Uterus (tissue), 4 donors: ENCODE data around the gene DNAJB8. TPM values are rescaled to one million over a fixed set of nuclear protein-coding genes. Genes with fewer than 3 reads are reported as not detected.

Experiments
- DNase-seq, 2 donors: peaks; one replicate each; pipeline ENCODE4 v3.0.0-alpha.2; 2019 to 2020
- H3K27ac ChIP-seq, 2 donors: fragments of 200-600 bp; sonication (generic); 1 replicate in 1 of 2; 2 replicates in 1 of 2; pipeline ENCODE4 v1.5.1; 2016 to 2018
- H3K27me3 ChIP-seq, 2 donors: fragments of 200-600 bp; sonication (generic); one replicate each; pipeline ENCODE4 v1.5.1; 2018 to 2019; ENCODE audit warnings: control low read depth in 1 of 2
- H3K36me3 ChIP-seq, 2 donors: fragments of 200-600 bp; sonication (generic); one replicate each; pipeline ENCODE4 v1.5.1; 2019; ENCODE audit warnings: control low read depth in 1 of 2
- H3K4me1 ChIP-seq, 2 donors: fragments of 200-600 bp; sonication (generic); one replicate each; pipeline ENCODE4 v1.5.1; 2018 to 2019; ENCODE audit warnings: control low read depth in 1 of 2
- H3K4me3 ChIP-seq, 2 donors: fragments of 200-600 bp; sonication (generic); 1 replicate in 1 of 2; 2 replicates in 1 of 2; pipeline ENCODE4 v1.5.1; 2018 to 2019; ENCODE audit warnings: mild to moderate bottlenecking in 1 of 2
- H3K9me3 ChIP-seq, 2 donors: fragments of 200-600 bp; sonication (generic); one replicate each; pipeline ENCODE4 v1.5.1; 2019; ENCODE audit warnings: control low read depth in 1 of 2
- POLR2A ChIP-seq, 2 donors: fragments of 450-650 bp; IDR thresholded peaks; one replicate each; pipeline ENCODE4 v1.6.1; 2016; ENCODE audit warnings: antibody characterized with exemption in 2 of 2, mild to moderate bottlenecking in 1 of 2, moderate library complexity in 1 of 2
- intact Hi-C: fragments of 100-400 bp; cut with DNase I; formaldehyde crosslinking; loops from one replicate; pipeline ENCODE4 v1.15.1; 2023; ENCODE audit warnings: low total_unique reads
- total RNA-seq, 4 donors: library from RNA; depleted of rRNA in 3 of 4; stranded (reverse); fragments of >200 nt in 3 of 4; gene quantifications; one replicate each; pipeline versions ENCODE4 v1.1.0 to v1.2.4, GENCODE V29; 2014 to 2023
- TF ChIP-seq, protein P1 (sequence below), 4 experiments: fragments of 200-600 bp in 2 of 4; fragments of 450-650 bp in 2 of 4; sonication (generic) in 2 of 4; IDR thresholded peaks; one replicate each; pipeline ENCODE4 v1.5.1; 2016 to 2019; ENCODE audit warnings: antibody characterized with exemption in 4 of 4, mild to moderate bottlenecking in 2 of 4, moderate library complexity in 1 of 4
- donor health status: DM: yes; HTN: yes; CAD: no.

The DNAJB8 gene
- total RNA-seq, 4 donors from 2014 or later: not detected

DNA sequence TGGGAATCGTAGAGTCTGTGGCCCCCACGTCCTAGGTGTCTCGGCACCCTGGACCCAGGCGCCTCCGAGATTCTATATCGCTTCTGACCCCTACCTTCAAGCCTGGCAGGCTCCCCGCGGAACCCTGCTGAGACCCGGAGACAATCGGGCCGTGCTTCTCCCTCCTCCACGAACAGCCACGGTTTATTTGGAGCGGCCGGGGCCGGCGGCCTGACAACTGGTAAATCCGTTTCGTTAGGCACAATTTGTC is 24.9 kb upstream of the DNAJB8 start:
- H3K9me3 ChIP-seq: no peaks in the 10 kb centered on the region
- peak overlapping the region; percentile 99 to 100 for H3K27ac ChIP-seq
- peak overlapping the region; percentile 56 to 98 for H3K4me3 ChIP-seq
- DNase-seq: peak in 1 of 2 donors; percentile 27
- TF ChIP-seq POLR2A (IDR thresholded peaks at IDR 0.05): no peak
- TF ChIP-seq, protein P1, sequence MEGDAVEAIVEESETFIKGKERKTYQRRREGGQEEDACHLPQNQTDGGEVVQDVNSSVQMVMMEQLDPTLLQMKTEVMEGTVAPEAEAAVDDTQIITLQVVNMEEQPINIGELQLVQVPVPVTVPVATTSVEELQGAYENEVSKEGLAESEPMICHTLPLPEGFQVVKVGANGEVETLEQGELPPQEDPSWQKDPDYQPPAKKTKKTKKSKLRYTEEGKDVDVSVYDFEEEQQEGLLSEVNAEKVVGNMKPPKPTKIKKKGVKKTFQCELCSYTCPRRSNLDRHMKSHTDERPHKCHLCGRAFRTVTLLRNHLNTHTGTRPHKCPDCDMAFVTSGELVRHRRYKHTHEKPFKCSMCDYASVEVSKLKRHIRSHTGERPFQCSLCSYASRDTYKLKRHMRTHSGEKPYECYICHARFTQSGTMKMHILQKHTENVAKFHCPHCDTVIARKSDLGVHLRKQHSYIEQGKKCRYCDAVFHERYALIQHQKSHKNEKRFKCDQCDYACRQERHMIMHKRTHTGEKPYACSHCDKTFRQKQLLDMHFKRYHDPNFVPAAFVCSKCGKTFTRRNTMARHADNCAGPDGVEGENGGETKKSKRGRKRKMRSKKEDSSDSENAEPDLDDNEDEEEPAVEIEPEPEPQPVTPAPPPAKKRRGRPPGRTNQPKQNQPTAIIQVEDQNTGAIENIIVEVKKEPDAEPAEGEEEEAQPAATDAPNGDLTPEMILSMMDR (IDR thresholded peaks at IDR 0.05): no peak
- H3K36me3 ChIP-seq: no peaks in the 10 kb centered on the region
- H3K27me3 ChIP-seq: no peaks in the 10 kb centered on the region
- peaks cover 0 to 13% of the 10 kb centered on the region in 2 donors for H3K4me1 ChIP-seq
- intact Hi-C loops: no loop called here

DNA sequence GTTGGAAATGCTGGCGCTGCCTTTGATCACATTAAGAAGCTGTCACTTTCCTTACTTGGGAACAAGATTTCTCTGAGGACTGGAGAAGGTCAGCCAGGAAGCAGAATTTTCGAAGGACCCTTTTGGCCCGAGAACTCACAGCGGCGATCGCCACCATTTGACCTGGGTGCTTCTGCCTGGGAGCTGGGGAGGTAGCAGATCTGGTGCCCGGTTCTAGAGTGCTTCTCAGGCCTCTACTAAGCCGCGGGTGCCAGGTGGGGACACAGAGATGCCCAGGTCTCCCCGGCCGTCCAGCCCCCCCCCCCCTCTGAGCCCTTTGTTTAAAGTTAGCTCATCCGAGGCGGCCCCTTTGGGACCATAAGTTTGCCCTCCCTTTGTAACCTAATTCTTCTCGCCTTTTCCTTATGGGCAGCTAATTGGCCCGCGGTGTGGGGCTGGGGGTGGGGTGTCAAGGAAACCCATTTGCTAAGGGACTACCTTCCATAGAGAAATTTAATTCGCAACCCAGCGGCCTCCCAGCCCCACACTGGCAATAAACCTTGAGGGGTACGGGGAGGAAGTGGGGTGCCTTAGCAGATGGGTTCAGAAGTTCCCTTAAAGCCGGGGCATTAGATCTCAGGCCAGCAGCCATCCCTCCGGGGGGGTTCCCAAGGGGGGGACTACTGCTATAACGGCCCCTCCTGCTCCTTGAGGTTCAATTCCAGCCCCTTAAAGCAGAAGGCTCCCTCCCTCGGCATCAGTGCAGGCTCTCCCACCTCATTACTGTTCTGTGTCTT is 24.4 kb upstream of the DNAJB8 start:
- H3K36me3 ChIP-seq: no peaks in the 10 kb centered on the region
- peak; percentile 33 to 46 for DNase-seq
- peak overlapping the region; percentile 56 to 98 for H3K4me3 ChIP-seq
- H3K27ac ChIP-seq: peak overlapping the region; percentile 99 to 100
- TF ChIP-seq, protein P1 (IDR thresholded peaks at IDR 0.05): no peak
- H3K9me3 ChIP-seq: no peaks in the 10 kb centered on the region
- intact Hi-C loops: no loop called here
- no peaks in the 10 kb centered on the region for H3K27me3 ChIP-seq
- peaks cover 0 to 12% of the 10 kb centered on the region in 2 donors for H3K4me1 ChIP-seq

DNA sequence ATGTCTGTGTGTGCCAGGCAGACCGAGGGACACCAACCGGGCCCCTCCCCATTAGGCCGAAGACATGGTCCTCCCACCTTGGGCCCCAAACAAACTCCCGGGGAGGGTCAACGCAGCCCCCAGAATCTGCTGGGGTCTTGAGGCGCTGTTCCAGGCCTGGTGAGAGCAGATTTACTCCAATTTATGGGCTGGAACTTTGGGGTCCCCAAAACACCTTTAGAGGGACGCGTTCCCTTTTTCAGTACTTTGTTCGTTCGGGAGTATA is 23.9 kb upstream of the DNAJB8 start:
- H3K36me3 ChIP-seq: no peaks in the 10 kb centered on the region
- H3K4me3 ChIP-seq: peak overlapping the region; percentile 56 to 98
- intact Hi-C loops: no loop called here
- H3K27me3 ChIP-seq: no peaks in the 10 kb centered on the region
- peaks cover 0 to 14% of the 10 kb centered on the region in 2 donors for H3K4me1 ChIP-seq
- TF ChIP-seq POLR2A (IDR thresholded peaks at IDR 0.05): no peak
- TF ChIP-seq, protein P1 (IDR thresholded peaks at IDR 0.05): no peak
- DNase-seq: no peak
- peak overlapping the region; percentile 99 to 100 for H3K27ac ChIP-seq
- no peaks in the 10 kb centered on the region for H3K9me3 ChIP-seq

DNA sequence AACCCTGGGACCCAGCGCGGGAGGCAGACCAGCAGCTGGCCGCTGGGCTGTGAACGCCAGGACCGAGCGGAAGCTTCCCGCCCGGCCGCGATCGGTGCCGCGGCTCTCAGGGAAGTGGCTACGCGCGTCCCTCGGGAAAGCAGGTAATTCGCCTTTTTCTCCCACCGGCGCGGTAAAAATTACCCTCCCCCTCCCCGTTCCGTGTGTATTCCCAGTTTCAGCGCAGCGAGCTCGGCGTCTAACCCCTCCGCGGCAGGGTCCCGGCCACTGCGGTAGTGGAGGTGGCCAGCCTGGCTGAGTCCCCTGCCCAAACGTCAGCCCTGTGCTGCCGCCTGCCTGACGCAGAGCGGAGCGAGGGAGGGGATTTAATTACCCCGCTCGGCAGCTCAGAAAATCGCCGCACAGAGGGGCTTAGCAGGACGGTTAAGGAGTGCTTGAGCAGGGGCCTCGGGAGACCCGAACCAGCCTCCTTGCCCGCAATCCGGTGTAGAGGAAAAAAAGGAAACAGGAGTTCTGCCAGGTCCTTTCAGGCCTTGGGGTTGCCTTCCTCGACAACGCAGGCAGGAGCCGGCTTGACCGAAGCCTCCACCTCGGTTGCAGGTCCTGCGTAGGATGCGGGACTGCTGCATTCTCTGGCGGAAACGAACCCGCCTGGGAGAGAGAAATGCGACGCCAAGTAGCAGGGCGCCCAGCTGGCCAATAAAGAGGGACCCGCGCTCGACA is 23.4 kb upstream of the DNAJB8 start:
- H3K4me3 ChIP-seq: peak overlapping the region; percentile 56 to 98
- peak; percentile 53 to 56 for DNase-seq

DNA sequence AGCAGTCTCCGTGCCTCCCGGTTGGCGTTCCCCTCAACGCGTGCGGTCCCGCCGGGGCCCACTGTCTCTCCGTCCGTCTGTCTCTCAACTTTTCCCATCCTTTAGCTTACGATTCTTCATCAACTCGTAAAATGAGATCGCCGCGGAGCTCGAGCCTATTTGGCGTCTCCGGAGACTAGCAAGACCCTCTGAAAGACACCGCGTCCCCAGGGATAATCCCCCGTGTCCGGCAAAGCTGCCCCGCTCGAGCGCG is 22.9 kb upstream of the DNAJB8 start:
- TF ChIP-seq POLR2A (IDR thresholded peaks at IDR 0.05): no peak
- TF ChIP-seq, protein P1 (IDR thresholded peaks at IDR 0.05): no peak
- no peaks in the 10 kb centered on the region for H3K36me3 ChIP-seq
- peaks cover 0 to 19% of the 10 kb centered on the region in 2 donors for H3K4me1 ChIP-seq
- no peaks in the 10 kb centered on the region for H3K27me3 ChIP-seq
- no peaks in the 10 kb centered on the region for H3K9me3 ChIP-seq
- peak overlapping the region; percentile 99 to 100 for H3K27ac ChIP-seq
- peak overlapping the region; percentile 56 to 98 for H3K4me3 ChIP-seq
- DNase-seq: peak in 1 of 2 donors; percentile 36
- intact Hi-C loops: loop anchor here (5.0 kb wide), 1 partner anchor 312 kb away; no protein-coding TSS in a partner anchor

More for the DNA sequence above, 23.4 kb upstream of the DNAJB8 start:
- Histone ChIP-seq H3K27me3 (no peaks in the 10 kb centered on the region), H3K36me3 (no peaks in the 10 kb centered on the region), H3K9me3 (no peaks in the 10 kb centered on the region), H3K27ac (peak overlapping the region; percentile 99 to 100), H3K4me1 (peaks cover 0 to 18% of the 10 kb centered on the region in 2 donors)
- intact Hi-C loops: loop anchor here (5.0 kb wide), 1 partner anchor 313 kb away; no protein-coding TSS in a partner anchor
- TF ChIP-seq POLR2A (IDR thresholded peaks at IDR 0.05): peak in 1 of 2 donors; percentile 25
- TF ChIP-seq, protein P1 (IDR thresholded peaks at IDR 0.05): peak in 1 of 4 experiments; percentile 29
